HG02884 (cell line): ENCODE measurements around the gene EIF2B4.
A peak's percentile ranks its signal among the peaks of the same experiment; 100 is the strongest.

Experiments
- ATAC-seq: cut with Tn5 transposase; IDR thresholded peaks from one replicate; pipeline ENCODE4 v1.9.1; 2021; ENCODE audit warnings: mild to moderate bottlenecking, moderate library complexity; ENCODE audit not compliant: unreplicated experiment

The EIF2B4 gene

GRCh38 chr2:27370026-27370815, at the start of gene EIF2B4, which contains the start of gene SNX17:
Gene EIF2B4 (minus strand): TSS chr2:27370338. CDS start chr2:27370314, 24 bp downstream.
Gene SNX17 (plus strand): TSS chr2:27370616. CDS start chr2:27370744, 128 bp downstream.
- ATAC-seq, result peak; percentile 88

- no peak for ATAC-seq
These were observed 46.0 kb upstream of the EIF2B4 start for GRCh38 chr2:27416151-27416550.

- no peak for ATAC-seq
These were observed 42.4 kb upstream of the EIF2B4 start for GRCh38 chr2:27412419-27413152.

GRCh38 chr2:27409321-27410073, 39.4 kb upstream of the EIF2B4 start, which contains the start of gene PPM1G:
Gene PPM1G (minus strand): TSS chr2:27409591. CDS start chr2:27409422, 169 bp downstream.
- ATAC-seq, result peak; percentile 92

GRCh38 chr2:27408601-27409320, 38.6 kb upstream of the EIF2B4 start:
- peak; percentile 27 for ATAC-seq

- ATAC-seq, result no peak
These were observed 37.8 kb upstream of the EIF2B4 start for GRCh38 chr2:27407798-27408491.

- ATAC-seq, result no peak
These were observed 30.4 kb upstream of the EIF2B4 start for GRCh38 chr2:27400348-27401135.

GRCh38 chr2:27398962-27399361, 28.8 kb upstream of the EIF2B4 start:
- ATAC-seq, result no peak

- ATAC-seq, result no peak
These were observed 23.1 kb upstream of the EIF2B4 start for GRCh38 chr2:27393225-27393624.

- ATAC-seq, result no peak
These were observed 20.9 kb upstream of the EIF2B4 start for GRCh38 chr2:27390822-27391679.

- ATAC-seq, result no peak
These were observed 11.5 kb upstream of the EIF2B4 start for GRCh38 chr2:27381577-27382181.

GRCh38 chr2:27380626-27381545, 10.7 kb upstream of the EIF2B4 start, which contains the start of gene ZNF513:
Gene ZNF513 (minus strand): TSS chr2:27380734. CDS start chr2:27380526, 208 bp downstream.
- peak; percentile 80 for ATAC-seq

- ATAC-seq, result peak; percentile 30
These were observed 9.9 kb upstream of the EIF2B4 start for GRCh38 chr2:27379836-27380625.

GRCh38 chr2:27379383-27379835, 9.3 kb upstream of the EIF2B4 start:
- ATAC-seq, result no peak

- ATAC-seq, result no peak
These were observed 8.7 kb upstream of the EIF2B4 start for GRCh38 chr2:27378809-27379290.
